GM21381 (cell line): ENCODE data around the gene KCTD16.

Experiments used
- ATAC-seq: cut with Tn5 transposase; IDR thresholded peaks from one replicate; pipeline ENCODE4 v1.9.1; 2021; ENCODE audit warnings: mild to moderate bottlenecking, moderate library complexity; ENCODE audit not compliant: unreplicated experiment

KCTD16 gene

GRCh38 chr5:144504929-144505577 lies 334.4 kb downstream of the KCTD16 start:
- no peak for ATAC-seq

- ATAC-seq, result no peak
Observed at GRCh38 chr5:144510845-144511579, 340.3 kb downstream of the KCTD16 start.

GRCh38 chr5:144511580-144512072 lies 341.0 kb downstream of the KCTD16 start:
- no peak for ATAC-seq

- ATAC-seq, result no peak
Observed at GRCh38 chr5:144522698-144523097, 352.0 kb downstream of the KCTD16 start.

- ATAC-seq, result no peak
Observed at GRCh38 chr5:144525000-144525399, 354.3 kb downstream of the KCTD16 start.

- no peak for ATAC-seq
Observed at GRCh38 chr5:144531188-144531587, 360.5 kb downstream of the KCTD16 start.
